Left ventricle myocardium inferior (tissue), 1 donor: ENCODE measurements around the gene CWC27. TPM values are rescaled to one million over a fixed set of nuclear protein-coding genes. Genes with fewer than 3 reads are reported as not detected.

Experiments
- DNase-seq: peaks from one replicate; pipeline ENCODE4 v3.0.0-alpha.2; 2020
- H3K27ac ChIP-seq: fragments of 200-600 bp; replicated peaks from 2 replicates; pipeline ENCODE4 v1.8.0; 2021
- H3K27me3 ChIP-seq: fragments of 200-600 bp; 2 replicates; pipeline ENCODE4 v1.8.0; 2021; ENCODE audit warnings: low read depth
- H3K36me3 ChIP-seq: fragments of 200-600 bp; 2 replicates; pipeline ENCODE4 v1.8.0; 2021
- H3K4me1 ChIP-seq: fragments of 200-600 bp; 2 replicates; pipeline ENCODE4 v1.8.0; 2021
- H3K4me3 ChIP-seq: fragments of 200-600 bp; 2 replicates; pipeline ENCODE4 v1.8.0; 2021; ENCODE audit warnings: mild to moderate bottlenecking, moderate library complexity
- H3K9me3 ChIP-seq: fragments of 200-600 bp; replicated peaks from 2 replicates; pipeline ENCODE4 v1.8.0; 2021
- intact Hi-C: fragments of 100-400 bp; cut with micrococcal nuclease; formaldehyde crosslinking; loops from one replicate; pipeline ENCODE4 v1.11.0; 2022
- total RNA-seq: library from RNA; stranded (reverse); fragmentation: NEBNext Ultra II Directional; extraction: Animal tissue kit (Norgen Biotek cat#: 25700); gene quantifications from one replicate; pipeline ENCODE4 v1.2.1, GENCODE V29; 2021
- TF ChIP-seq, protein P1 (sequence below): fragments of 200-600 bp; IDR thresholded peaks from 2 replicates; pipeline ENCODE4 v1.8.0; 2021; ENCODE audit warnings: antibody characterized with exemption, mild to moderate bottlenecking, borderline replicate concordance
- donor health status: DM: no; HTN: yes; CAD: no; lungs with severe emphysema.

Gene CWC27
- total RNA-seq, 1 donor from 2014 or later = 26.7 TPM

GRCh38 chr5:64786372-64786771 lies 17.6 kb downstream of the CWC27 start:
- Histone ChIP-seq H3K9me3 (no peaks in the 10 kb centered on the region), H3K36me3 (peaks cover 10% of the 10 kb centered on the region), H3K27ac (no peak overlapping the region), H3K4me1 (no peaks in the 10 kb centered on the region), H3K4me3 (no peak overlapping the region), H3K27me3 (no peaks in the 10 kb centered on the region)
- no peak for DNase-seq
- intact Hi-C loops = no loop called here
- TF ChIP-seq, protein P1, sequence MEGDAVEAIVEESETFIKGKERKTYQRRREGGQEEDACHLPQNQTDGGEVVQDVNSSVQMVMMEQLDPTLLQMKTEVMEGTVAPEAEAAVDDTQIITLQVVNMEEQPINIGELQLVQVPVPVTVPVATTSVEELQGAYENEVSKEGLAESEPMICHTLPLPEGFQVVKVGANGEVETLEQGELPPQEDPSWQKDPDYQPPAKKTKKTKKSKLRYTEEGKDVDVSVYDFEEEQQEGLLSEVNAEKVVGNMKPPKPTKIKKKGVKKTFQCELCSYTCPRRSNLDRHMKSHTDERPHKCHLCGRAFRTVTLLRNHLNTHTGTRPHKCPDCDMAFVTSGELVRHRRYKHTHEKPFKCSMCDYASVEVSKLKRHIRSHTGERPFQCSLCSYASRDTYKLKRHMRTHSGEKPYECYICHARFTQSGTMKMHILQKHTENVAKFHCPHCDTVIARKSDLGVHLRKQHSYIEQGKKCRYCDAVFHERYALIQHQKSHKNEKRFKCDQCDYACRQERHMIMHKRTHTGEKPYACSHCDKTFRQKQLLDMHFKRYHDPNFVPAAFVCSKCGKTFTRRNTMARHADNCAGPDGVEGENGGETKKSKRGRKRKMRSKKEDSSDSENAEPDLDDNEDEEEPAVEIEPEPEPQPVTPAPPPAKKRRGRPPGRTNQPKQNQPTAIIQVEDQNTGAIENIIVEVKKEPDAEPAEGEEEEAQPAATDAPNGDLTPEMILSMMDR = no peak

GRCh38 chr5:64788156-64788555 lies 19.4 kb downstream of the CWC27 start:
- Histone ChIP-seq H3K4me1 (peaks cover 4% of the 10 kb centered on the region), H3K27me3 (no peaks in the 10 kb centered on the region), H3K9me3 (no peaks in the 10 kb centered on the region), H3K36me3 (peaks cover 8% of the 10 kb centered on the region), H3K27ac (no peak overlapping the region), H3K4me3 (no peak overlapping the region)
- intact Hi-C loops = no loop called here
- TF ChIP-seq, protein P1 = no peak
- DNase-seq = no peak

DNA sequence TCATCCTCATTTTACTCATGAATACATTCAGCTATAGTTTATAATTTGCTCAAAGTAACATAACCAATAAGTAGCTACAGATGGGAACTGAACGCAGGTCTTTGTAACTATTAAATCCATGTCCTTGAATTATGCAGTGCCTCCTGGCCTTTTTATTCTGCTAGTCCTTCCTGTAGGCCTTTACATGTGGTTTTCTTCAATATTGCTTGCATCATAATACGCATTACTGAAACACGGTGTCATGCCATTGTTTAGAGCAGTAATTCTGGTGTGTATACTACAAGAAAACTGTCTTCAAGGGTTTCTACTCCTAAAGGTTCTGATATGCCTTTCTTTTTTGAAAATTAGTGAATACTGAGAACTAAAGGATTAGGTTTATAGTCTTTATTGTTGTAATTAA lies 20.7 kb downstream of the CWC27 start:
- intact Hi-C loops = no loop called here
- H3K27ac ChIP-seq = no peak overlapping the region
- no peak overlapping the region for H3K4me3 ChIP-seq
- peaks cover 8% of the 10 kb centered on the region for H3K36me3 ChIP-seq
- TF ChIP-seq, protein P1 = no peak
- peaks cover 7% of the 10 kb centered on the region for H3K4me1 ChIP-seq
- H3K27me3 ChIP-seq = no peaks in the 10 kb centered on the region
- no peak for DNase-seq
- no peaks in the 10 kb centered on the region for H3K9me3 ChIP-seq

- no peaks in the 10 kb centered on the region for H3K9me3 ChIP-seq
- H3K4me1 ChIP-seq = peaks cover 7% of the 10 kb centered on the region
- TF ChIP-seq, protein P1 = no peak
- intact Hi-C loops = no loop called here
- no peaks in the 10 kb centered on the region for H3K27me3 ChIP-seq
- peaks cover 8% of the 10 kb centered on the region for H3K36me3 ChIP-seq
- no peak overlapping the region for H3K4me3 ChIP-seq
- H3K27ac ChIP-seq = no peak overlapping the region
- no peak for DNase-seq
Measured at GRCh38 chr5:64790210-64790609, 21.5 kb downstream of the CWC27 start.

- H3K4me3 ChIP-seq = no peak overlapping the region
- DNase-seq = no peak
- H3K27me3 ChIP-seq = no peaks in the 10 kb centered on the region
- intact Hi-C loops = no loop called here
- no peak overlapping the region for H3K27ac ChIP-seq
- no peaks in the 10 kb centered on the region for H3K36me3 ChIP-seq
- no peaks in the 10 kb centered on the region for H3K9me3 ChIP-seq
- TF ChIP-seq, protein P1 = no peak
- peaks cover 7% of the 10 kb centered on the region for H3K4me1 ChIP-seq
Measured at GRCh38 chr5:64792469-64792868, 23.7 kb downstream of the CWC27 start.
